CD4-positive, alpha-beta T cell treated with Interleukin-1 beta for 1 hour (primary cell): ENCODE data around the gene NAIF1.
"Not testable (repeated sequence)": the region's sequence is repeated elsewhere in the genome, so short reads cannot be mapped to it uniquely, and the experiment has no call there.

ENCODE experiments used
- DNase-seq, 2 donors: peaks; one replicate each; pipeline ENCODE4 v3.0.0-alpha.2; 2020 to 2022

Gene NAIF1

DNA sequence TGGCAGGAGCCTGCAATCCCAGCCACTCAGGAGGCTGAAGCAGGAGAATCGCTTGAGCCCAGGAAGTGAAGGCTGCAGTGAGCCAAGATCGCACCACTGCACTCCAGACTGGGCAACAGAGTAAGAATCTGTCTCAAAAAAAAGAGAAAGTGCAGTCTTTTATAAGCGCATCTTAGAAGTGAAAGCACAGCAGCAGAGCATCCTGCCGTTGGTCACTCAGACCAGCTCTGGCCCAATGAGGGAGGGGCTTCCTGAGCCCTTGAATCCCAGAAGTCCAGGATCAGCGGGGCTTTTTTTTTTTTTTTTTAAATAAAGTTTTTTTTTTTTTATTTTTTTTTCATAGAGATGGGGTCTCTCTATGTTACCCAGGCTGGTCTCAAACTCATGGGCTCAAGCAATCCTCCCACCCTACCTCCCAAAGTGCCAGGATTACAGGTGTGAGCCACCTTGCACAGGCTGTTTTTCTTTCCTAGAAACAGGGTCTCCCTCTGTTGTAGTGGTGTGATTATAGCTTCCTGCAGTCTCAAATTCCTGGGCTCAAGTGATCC is 42.3 kb downstream of the NAIF1 start:
- DNase-seq: no peak

- not testable (repeated sequence) for DNase-seq
Observed at GRCh38 chr9:128023671-128024070, 43.4 kb downstream of the NAIF1 start.

GRCh38 chr9:128022886-128023285 is 44.2 kb downstream of the NAIF1 start:
- no peak for DNase-seq

- no peak for DNase-seq
Observed at GRCh38 chr9:128021098-128021497, 46.0 kb downstream of the NAIF1 start.

DNA sequence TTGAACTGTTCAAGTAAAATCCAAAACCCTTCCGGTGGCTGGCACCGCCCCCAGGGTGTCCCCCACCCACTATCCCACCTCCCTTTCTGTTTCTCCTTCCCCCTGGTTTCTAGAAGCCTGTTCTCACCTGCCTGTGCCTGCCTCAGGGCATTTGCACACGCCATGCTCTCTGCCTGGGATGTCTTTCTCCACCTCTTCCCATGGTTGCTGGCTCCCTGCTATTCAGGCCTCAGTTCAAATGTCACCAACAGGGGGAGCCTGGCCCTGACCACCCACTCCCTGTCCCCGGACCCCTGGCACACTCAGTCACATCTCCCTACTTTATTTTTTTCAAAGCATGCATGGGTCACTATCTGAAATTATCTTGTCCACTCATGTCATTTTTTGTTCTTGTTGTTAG is 46.4 kb downstream of the NAIF1 start:
- DNase-seq: no peak

DNA sequence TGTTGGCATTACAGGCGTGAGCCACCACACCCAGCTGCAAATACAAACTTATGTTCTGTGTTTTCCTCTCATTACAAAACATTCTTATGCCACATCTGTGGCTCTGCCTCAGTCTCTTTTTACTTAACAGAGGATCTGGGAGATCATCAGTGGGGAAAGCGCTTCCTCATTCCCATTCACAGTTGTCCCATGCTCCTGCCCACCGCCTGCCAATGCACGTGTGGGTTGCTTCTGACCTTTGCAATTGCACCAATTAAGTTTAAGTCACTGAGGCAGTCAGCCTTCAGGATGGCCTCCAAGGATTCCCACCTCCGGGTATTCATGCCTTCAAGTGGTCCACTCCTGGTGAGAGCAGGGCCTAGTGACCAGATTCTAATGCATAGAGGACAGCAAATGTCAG is 51.4 kb downstream of the NAIF1 start:
- DNase-seq: no peak
